ENCODE measurements around the gene IMPG2. TPM values are rescaled to one million over a fixed set of nuclear protein-coding genes. Genes with fewer than 3 reads are reported as not detected.

The IMPG2 gene
- total RNA-seq, 1 donor from 2014 or later = 0.38 TPM

DNA sequence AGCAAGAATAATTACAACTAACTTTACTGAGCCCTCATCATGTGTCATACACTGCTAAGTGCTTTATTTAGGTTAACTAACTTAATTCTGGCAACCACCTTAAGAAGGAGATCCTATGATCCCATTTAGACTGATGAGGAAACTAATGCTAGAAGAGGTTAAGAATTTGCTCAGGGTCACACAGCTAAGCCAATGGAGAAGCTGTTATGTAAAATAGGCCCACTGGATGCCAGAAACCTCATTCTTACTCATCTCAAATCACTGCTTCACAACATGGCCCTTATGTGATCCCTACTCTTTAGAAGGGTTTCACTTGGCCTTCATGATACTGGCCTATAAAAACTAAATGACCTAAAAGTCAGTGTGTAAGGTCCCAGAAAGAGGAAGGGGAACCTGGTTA, 41.2 kb downstream of the IMPG2 start:
- intact Hi-C loops (cut with DNase I) = no loop called here
- DNase-seq (ENCODE audit: low spot score) = no peak

GRCh38 chr3:101278727-101279126, 41.6 kb downstream of the IMPG2 start:
- intact Hi-C loops (cut with DNase I) = no loop called here
- DNase-seq (ENCODE audit: low spot score) = no peak

- intact Hi-C loops (cut with DNase I) = no loop called here
- DNase-seq (ENCODE audit: low spot score) = no peak
Observed at GRCh38 chr3:101273608-101274007, 46.8 kb downstream of the IMPG2 start.

GRCh38 chr3:101273156-101273555, 47.2 kb downstream of the IMPG2 start:
- intact Hi-C loops (cut with DNase I) = no loop called here

GRCh38 chr3:101271728-101272127, 48.6 kb downstream of the IMPG2 start:
- intact Hi-C loops (cut with DNase I) = no loop called here
- no peak for DNase-seq (ENCODE audit: low spot score)

More at GRCh38 chr3:101273156-101273555, 47.2 kb downstream of the IMPG2 start:
- DNase-seq (ENCODE audit: low spot score) = no peak

- intact Hi-C loops (cut with DNase I) = no loop called here
Observed at GRCh38 chr3:101270149-101270548, 50.2 kb downstream of the IMPG2 start.

DNA sequence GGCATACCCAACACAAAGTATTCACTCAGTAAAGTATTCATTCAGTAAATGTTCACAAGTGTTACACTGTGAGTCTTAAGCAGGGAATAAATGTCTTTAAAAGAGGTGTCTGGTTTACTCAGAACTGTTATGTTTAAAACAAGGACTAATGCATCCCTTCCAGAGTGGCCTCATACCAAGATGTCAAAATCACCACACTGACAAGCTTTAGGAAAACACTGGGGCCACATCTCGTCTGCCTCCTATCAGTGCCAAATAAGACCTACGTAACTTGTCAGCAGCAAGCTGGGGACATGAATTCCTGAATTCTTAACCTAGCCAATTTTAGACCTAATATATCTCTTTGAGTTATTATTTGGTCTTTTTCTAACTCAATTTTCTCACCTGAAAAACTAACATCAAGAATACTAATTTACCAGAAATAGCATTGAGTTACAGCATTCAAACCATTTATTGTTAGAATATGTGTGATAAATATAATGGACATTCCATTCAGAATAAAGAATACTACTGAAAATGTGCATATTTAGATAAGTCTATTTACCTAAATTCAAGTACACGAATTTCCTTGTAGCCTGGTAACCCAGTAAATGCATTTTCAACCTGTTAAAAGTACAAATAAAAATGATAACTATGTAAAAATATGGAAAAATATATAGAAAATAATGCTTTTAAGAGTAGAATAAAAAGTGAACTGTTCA, 51.3 kb downstream of the IMPG2 start:
- no peak for DNase-seq (ENCODE audit: low spot score)
- intact Hi-C loops (cut with DNase I) = no loop called here

More at GRCh38 chr3:101270149-101270548, 50.2 kb downstream of the IMPG2 start:
- DNase-seq (ENCODE audit: low spot score) = no peak

DNA sequence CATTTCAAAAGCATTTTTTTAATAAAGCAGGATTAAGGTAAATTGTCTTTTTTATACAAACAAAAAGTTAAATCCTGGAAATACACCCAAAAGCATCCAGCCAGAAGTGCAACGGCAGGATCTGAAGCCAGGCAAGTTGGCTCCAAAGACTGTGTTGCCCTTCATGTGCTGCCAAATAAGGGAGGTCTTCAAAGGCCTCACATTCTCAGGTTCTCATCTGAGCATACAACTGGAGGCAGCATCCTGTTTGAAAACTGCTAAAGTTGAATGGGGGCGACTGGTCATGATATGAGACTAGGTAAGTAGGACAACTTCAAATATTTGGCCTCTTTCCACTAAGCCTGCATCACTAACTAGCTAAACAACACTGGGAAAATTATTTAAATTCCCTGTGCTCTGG, 52.2 kb downstream of the IMPG2 start:
- intact Hi-C loops (cut with DNase I) = no loop called here
- no peak for DNase-seq (ENCODE audit: low spot score)

- intact Hi-C loops (cut with DNase I) = no loop called here
- no peak for DNase-seq (ENCODE audit: low spot score)
Observed at GRCh38 chr3:101266566-101266965, 53.8 kb downstream of the IMPG2 start.

DNA sequence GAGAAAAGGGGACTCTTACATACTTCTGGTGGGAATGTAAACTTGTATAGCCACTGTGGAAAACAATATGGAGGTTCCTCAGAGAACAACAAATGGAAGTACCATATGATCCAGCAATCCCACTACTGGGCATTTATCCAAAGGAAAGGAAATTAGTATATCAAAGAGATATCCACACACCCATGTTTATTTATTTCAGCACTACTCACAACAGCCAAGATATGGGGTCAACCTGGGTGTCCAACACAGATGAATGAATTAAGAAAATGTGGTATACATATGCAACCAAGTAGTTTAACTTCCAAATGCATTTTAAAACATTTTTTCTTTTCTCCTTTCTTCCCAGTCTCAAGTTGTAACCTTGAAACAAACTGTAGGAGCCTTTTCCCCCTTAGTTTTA, 54.3 kb downstream of the IMPG2 start:
- intact Hi-C loops (cut with DNase I) = no loop called here
- DNase-seq (ENCODE audit: low spot score) = no peak

- no peak for DNase-seq (ENCODE audit: low spot score)
- intact Hi-C loops (cut with DNase I) = no loop called here
Observed at GRCh38 chr3:101262393-101263240, 57.8 kb downstream of the IMPG2 start.

DNA sequence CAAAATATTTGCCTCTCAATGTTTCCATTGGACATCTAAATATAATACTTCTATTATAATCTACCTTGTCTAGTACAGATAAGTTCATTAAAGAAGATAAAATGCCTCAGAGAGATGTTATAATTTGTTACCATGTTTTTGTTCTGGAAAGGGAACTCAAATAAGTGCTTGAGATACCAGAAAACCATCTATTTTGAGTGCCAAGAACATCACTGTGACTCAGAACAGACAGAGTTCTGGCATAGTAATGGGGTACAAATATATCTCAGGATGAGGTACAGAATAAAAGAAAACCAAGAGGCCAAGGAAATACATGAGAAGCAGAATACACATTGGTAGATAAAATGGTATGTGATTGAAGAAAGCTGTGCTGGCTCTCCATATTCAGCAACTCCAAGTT, 58.9 kb downstream of the IMPG2 start:
- intact Hi-C loops (cut with DNase I) = no loop called here

GRCh38 chr3:101259485-101260341, 60.7 kb downstream of the IMPG2 start:
- intact Hi-C loops (cut with DNase I) = no loop called here
- no peak for DNase-seq (ENCODE audit: low spot score)

More for the DNA sequence above, 58.9 kb downstream of the IMPG2 start:
- DNase-seq (ENCODE audit: low spot score) = no peak

DNA sequence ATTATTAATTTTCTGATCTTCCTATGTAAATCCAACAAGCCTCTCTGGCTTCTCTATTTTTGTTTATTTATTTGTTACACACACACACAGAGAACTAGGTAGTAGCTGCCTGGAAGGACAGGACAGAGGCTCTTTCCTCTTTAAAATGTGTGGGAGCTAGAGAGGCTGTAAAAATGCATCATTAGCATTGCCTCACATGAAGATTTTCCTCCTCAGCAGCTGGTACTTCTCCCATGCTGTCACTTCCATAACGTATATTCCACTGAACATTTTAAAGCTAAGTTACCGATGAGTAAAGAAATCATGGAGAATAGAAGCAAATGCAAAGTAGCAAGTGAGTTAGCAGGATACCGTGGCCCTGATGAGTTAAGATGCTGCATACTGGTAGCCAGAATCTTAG, 63.9 kb downstream of the IMPG2 start:
- no peak for DNase-seq (ENCODE audit: low spot score)
- intact Hi-C loops (cut with DNase I) = no loop called here

- DNase-seq (ENCODE audit: low spot score) = no peak
Observed at GRCh38 chr3:101255441-101255840, 64.9 kb downstream of the IMPG2 start.

DNA sequence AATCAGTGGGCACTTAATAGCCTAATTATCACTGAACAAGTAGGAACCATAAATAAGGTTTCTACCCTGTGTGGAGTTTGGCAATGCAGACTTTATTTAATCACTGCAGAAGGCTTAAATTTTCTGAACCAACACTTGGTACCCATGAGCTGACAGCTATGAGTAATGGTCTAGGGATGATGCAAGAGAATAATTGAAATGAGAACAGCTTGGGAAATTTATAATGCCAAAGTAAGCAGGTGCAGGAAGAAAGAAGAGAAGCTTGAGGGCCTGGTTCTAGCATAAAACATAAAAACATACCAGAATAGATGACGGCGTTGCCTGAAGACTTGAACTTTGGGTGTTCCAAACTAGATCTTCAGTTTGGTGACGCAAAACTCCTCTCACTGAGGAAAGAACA, 67.0 kb downstream of the IMPG2 start:
- intact Hi-C loops (cut with DNase I) = no loop called here
- DNase-seq (ENCODE audit: low spot score) = no peak

More at GRCh38 chr3:101255441-101255840, 64.9 kb downstream of the IMPG2 start:
- intact Hi-C loops (cut with DNase I) = no loop called here

- intact Hi-C loops (cut with DNase I) = no loop called here
- DNase-seq (ENCODE audit: low spot score) = no peak
Observed at GRCh38 chr3:101252945-101253344, 67.4 kb downstream of the IMPG2 start.

- intact Hi-C loops (cut with DNase I) = no loop called here
- no peak for DNase-seq (ENCODE audit: low spot score)
Observed at GRCh38 chr3:101252307-101252706, 68.1 kb downstream of the IMPG2 start.

DNA sequence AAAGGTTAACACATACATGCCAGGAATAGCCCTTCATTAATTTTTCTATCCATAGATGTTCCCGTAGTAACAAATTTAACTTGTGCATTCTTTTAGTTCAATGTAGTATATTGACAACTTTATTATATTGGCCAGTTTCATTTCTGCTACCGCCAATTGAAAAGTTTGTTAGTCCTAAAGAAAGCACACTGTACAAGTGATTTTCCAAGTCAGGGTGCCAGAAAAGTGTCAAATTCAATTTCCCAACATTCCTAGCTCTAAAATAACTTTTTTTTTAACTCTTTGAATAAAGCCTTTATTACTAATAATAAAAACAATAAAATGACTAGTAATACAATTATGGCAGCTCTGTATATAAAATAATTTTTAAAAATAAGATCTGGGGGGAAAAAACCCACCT, 68.9 kb downstream of the IMPG2 start:
- intact Hi-C loops (cut with DNase I) = no loop called here
- DNase-seq (ENCODE audit: low spot score) = no peak

DNA sequence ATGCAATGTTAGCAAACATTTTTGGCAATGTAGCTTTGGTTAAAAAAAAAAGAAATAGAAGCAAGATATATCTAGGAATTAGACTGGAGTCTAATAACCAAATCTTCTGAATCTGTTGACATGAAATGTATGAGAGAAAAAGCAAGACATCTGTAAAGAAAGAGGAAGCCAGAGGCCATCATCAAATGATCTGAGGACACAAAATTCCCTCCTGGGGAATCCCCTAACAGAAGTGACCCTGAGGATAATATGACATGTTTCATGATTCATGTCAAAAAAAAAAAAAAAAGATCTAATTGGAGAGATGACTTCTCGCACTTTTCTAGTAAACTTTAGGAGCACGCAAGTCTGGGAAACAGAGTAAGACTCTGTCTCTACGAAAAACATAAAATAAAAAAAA, 70.9 kb downstream of the IMPG2 start:
- no peak for DNase-seq (ENCODE audit: low spot score)
- intact Hi-C loops (cut with DNase I) = no loop called here

Data from cardiac septum (tissue), 1 donor.